Adrenal gland (tissue), 12 donors: ENCODE measurements around the gene GSTM4. TPM values are rescaled to one million over a fixed set of nuclear protein-coding genes. Genes with fewer than 3 reads are reported as not detected.

Experiments
- DNase-seq, 7 donors: peaks; one replicate each; pipeline ENCODE4 v3.0.0-alpha.2; 2019 to 2020
- H3K27ac ChIP-seq, 5 donors: fragments of 200-600 bp; sonication (generic) in 4 of 5; 1 replicate in 3 of 5; 2 replicates in 2 of 5; pipeline versions ENCODE4 v1.5.1 to v1.8.0; 2016 to 2020; ENCODE audit warnings: mild to moderate bottlenecking in 1 of 5
- H3K27me3 ChIP-seq: fragments of 200-600 bp; 2 replicates; pipeline ENCODE4 v1.8.0; 2021
- H3K36me3 ChIP-seq, 2 donors: fragments of 200-600 bp; replicated peaks in 1 of 2; 1 replicate in 1 of 2; 2 replicates in 1 of 2; pipeline versions ENCODE4 v1.5.1 to v1.8.0; 2018 to 2022
- H3K4me1 ChIP-seq, 2 donors: fragments of 200-600 bp; replicated peaks in 1 of 2; 1 replicate in 1 of 2; 2 replicates in 1 of 2; pipeline versions ENCODE4 v1.5.1 to v1.8.0; 2018 to 2021
- H3K4me3 ChIP-seq, 4 donors: fragments of 200-600 bp; sonication (generic) in 3 of 4; one replicate each; pipeline ENCODE4 v1.5.1; 2016 to 2018
- H3K9me3 ChIP-seq, 3 donors: fragments of 200-600 bp; sonication (generic) in 1 of 3; replicated peaks in 1 of 3; 1 replicate in 2 of 3; 2 replicates in 1 of 3; pipeline versions ENCODE4 v1.5.1 to v1.8.0; 2016 to 2021
- CTCF ChIP-seq, 6 experiments: fragments of 450-650 bp in 4 of 6; fragments of 200-600 bp in 2 of 6; sonication (generic) in 1 of 6; IDR thresholded peaks; 1 replicate in 5 of 6; 2 replicates in 1 of 6; pipeline versions ENCODE4 v1.5.1 to v1.8.0; 2016 to 2021; ENCODE audit warnings: antibody characterized with exemption in 6 of 6, mild to moderate bottlenecking in 2 of 6, moderate library complexity in 1 of 6
- POLR2A ChIP-seq, 2 donors: fragments of 450-650 bp; IDR thresholded peaks; one replicate each; pipeline ENCODE4 v1.6.1; 2017; ENCODE audit warnings: antibody characterized with exemption in 2 of 2, mild to moderate bottlenecking in 2 of 2, moderate library complexity in 1 of 2
- WGBS, 4 donors: extraction: QIAGEN DNeasy Blood & Tissue Kit in 2 of 4; methylation state at CpG; one replicate each; pipeline versions ENCODE4 v1.1.5 to v1.1.7; 2013 to 2017; 5-methylcytosine and 5-hydroxymethylcytosine counted together
- intact Hi-C, 2 donors: fragments of 100-400 bp; cut with DNase I; formaldehyde crosslinking; loops; one replicate each; pipeline versions ENCODE4 v1.14.1 to v1.15.0; 2022 to 2023
- polyA plus RNA-seq, 3 donors: library from polyadenylated mRNA; stranded (reverse); fragments of 200-250 nt in 2 of 3; fragments of 350-450 nt in 1 of 3; fragmentation: Illumina TruSeq in 1 of 3; extraction: RNeasy Lipid Tissue Mini Kit (QIAGEN cat#74804) in 1 of 3; gene quantifications; one replicate each; pipeline ENCODE4 v1.2.3, GENCODE V29; 2013 to 2014
- total RNA-seq, 9 donors: library from RNA; depleted of rRNA in 4 of 9; stranded (reverse); fragments of >200 nt in 4 of 9; fragments of 120-200 nt in 1 of 9; fragmentation: NEBNext Ultra II Directional in 1 of 9; extraction: Animal tissue kit (Norgen Biotek cat#: 25700) in 1 of 9; gene quantifications; one replicate each; pipeline versions ENCODE4 v1.1.0 to v1.2.4, GENCODE V29; 2013 to 2023
- donor health status: healthy with polysubstance abuse.
- donor health status: Bipolar disorder and iron deficiency.
- donor health status: DM: yes; HTN: yes; CAD: no.
- donor health status: DM: no; HTN: no; CAD: no.
- donor health status: DM: no; HTN: no; CAD: no.
- donor health status: DM: yes; HTN: yes; CAD: no.

GSTM4 gene
- total and polyA plus RNA-seq, 12 donors = 17.3 to 71.0 (median 32.5) TPM

- Histone ChIP-seq H3K27ac (peak overlapping the region in 2 of 5 donors; percentile 41 to 59), H3K27me3 (no peaks in the 10 kb centered on the region), H3K9me3 (no peaks in the 10 kb centered on the region), H3K4me1 (peaks cover 12 to 42% of the 10 kb centered on the region in 2 donors), H3K4me3 (no peak overlapping the region), H3K36me3 (peaks cover 0 to 47% of the 10 kb centered on the region in 2 donors)
- WGBS, 4 donors = 76 to 81% (median 79%) methylated on average over 26 to 32 of the region's 32 CpGs
- DNase-seq = peak in 3 of 7 donors; percentile 8 to 62 (median 21)
- intact Hi-C loops = loop anchor here (5.0 kb wide), 2 partner anchors 79 to 84 kb away; partner anchors contain the start of gene GNAI3 (in 1 of the 2)
- TF ChIP-seq POLR2A (IDR thresholded peaks at IDR 0.05) = no peak
- no peak for TF ChIP-seq CTCF (IDR thresholded peaks at IDR 0.05)
Measured at GRCh38 chr1:109625601-109626560, 30.0 kb upstream of the GSTM4 start.

DNA sequence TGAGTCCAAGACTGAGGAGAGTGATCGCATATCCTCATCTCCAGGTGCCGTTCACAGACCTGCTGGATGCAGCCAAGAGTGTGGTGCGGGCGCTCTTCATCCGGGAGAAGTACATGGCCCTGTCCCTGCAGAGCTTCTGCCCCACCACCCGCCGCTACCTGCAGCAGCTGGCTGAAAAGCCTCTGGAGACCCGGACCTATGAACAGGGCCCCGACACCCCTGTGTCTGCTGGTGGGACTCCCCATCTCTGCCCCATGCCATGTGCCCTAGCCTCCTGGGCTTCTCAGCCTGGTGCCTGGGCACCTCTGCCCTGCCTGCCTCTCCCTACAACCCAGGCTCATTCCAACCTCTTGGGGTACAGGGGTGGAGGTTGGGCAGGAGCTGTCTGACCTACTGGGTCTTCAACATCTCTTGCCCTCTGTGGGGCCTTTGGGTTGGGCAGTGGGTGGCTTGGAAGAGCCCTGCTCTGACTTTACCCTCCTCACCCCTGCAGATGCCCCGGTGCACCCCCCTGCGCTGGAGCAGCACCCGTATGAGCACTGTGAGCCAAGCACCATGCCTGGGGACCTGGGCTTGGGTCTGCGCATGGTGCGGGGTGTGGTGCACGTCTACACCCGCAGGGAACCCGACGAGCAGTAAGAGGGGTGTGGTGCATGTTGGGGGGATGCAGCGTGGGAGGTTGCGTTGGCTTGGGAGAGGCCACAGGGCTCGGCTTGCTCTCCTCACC lies 29.1 kb upstream of the GSTM4 start:
- no peaks in the 10 kb centered on the region for H3K27me3 ChIP-seq
- H3K4me1 ChIP-seq = peaks cover 3 to 32% of the 10 kb centered on the region in 2 donors
- no peak overlapping the region for H3K4me3 ChIP-seq
- 89 to 96% (median 93%) methylated on average over 7 to 21 of the region's 21 CpGs for WGBS, 4 donors
- intact Hi-C loops = loop anchor here (5.0 kb wide), 2 partner anchors 80 to 85 kb away; partner anchors contain the start of gene GNAI3 (in 1 of the 2)
- no peak overlapping the region for H3K27ac ChIP-seq
- peaks cover 0 to 53% of the 10 kb centered on the region in 2 donors for H3K36me3 ChIP-seq
- no peak for DNase-seq
- no peaks in the 10 kb centered on the region for H3K9me3 ChIP-seq
- TF ChIP-seq POLR2A (IDR thresholded peaks at IDR 0.05) (no peak), CTCF (IDR thresholded peaks at IDR 0.05) (no peak)

DNA sequence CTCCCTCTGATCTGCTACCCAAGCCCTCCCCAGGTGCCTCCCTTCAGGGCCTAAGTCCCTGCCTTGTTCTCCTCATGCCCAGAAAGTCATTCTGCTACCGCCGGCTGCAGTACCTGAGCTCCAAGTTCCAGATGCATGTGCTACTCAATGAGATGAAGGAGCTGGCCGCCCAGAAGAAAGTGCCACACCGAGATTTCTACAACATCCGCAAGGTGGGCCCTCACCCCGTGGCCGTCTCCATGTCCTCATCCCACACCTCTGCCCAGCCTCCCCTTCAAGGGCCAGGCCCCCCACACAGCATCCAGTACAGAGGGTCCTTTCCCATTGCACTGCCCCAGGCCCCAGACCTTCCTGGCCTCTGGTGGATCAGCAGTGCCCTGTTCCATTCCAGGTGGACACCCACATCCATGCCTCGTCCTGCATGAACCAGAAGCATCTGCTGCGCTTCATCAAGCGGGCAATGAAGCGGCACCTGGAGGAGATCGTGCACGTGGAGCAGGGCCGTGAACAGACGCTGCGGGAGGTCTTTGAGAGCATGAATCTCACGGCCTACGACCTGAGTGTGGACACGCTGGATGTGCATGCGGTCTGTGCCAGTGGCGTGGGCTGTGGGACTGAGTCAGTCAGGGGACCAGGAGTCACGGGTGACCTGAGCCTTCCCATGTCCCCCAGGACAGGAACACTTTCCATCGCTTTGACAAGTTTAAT lies 28.1 kb upstream of the GSTM4 start:
- Histone ChIP-seq H3K4me3 (no peak overlapping the region), H3K36me3 (peaks cover 0 to 53% of the 10 kb centered on the region in 2 donors), H3K4me1 (peaks cover 0 to 22% of the 10 kb centered on the region in 2 donors), H3K27me3 (no peaks in the 10 kb centered on the region), H3K9me3 (no peaks in the 10 kb centered on the region), H3K27ac (no peak overlapping the region)
- DNase-seq = peak in 1 of 7 donors; percentile 14
- TF ChIP-seq CTCF (IDR thresholded peaks at IDR 0.05) (no peak), POLR2A (IDR thresholded peaks at IDR 0.05) (no peak)
- intact Hi-C loops = loop anchor here (5.0 kb wide), 2 partner anchors 81 to 86 kb away; partner anchors contain the start of gene GNAI3 (in 1 of the 2)
- 89 to 92% (median 90%) methylated on average over 20 to 23 of the region's 23 CpGs for WGBS, 4 donors
